Stomach (tissue), 4 donors: ENCODE results near the gene ABHD1.

Source experiments
- EP300 ChIP-seq: sonication (generic); formaldehyde crosslinking; IDR thresholded peaks from one replicate; pipeline ENCODE4 v1.6.1; 2017; ENCODE audit warnings: antibody characterized with exemption
- POLR2A ChIP-seq, 4 donors: fragments of 450-650 bp; IDR thresholded peaks; one replicate each; pipeline ENCODE4 v1.6.1; 2016; ENCODE audit warnings: antibody characterized with exemption in 4 of 4, control low read depth in 2 of 4, mild to moderate bottlenecking in 1 of 4, moderate library complexity in 1 of 4
- POLR2AphosphoS5 ChIP-seq, 3 donors: sonication (generic); formaldehyde crosslinking; IDR thresholded peaks; one replicate each; pipeline ENCODE4 v1.6.1; 2016; ENCODE audit warnings: antibody characterized with exemption in 3 of 3
- TF ChIP-seq, protein P1 (sequence below), 7 experiments: fragments of 450-650 bp in 4 of 7; fragments of 200-600 bp in 3 of 7; sonication (generic) in 3 of 7; IDR thresholded peaks; one replicate each; pipeline ENCODE4 v1.5.1; 2016 to 2019; ENCODE audit warnings: antibody characterized with exemption in 7 of 7, control low read depth in 2 of 7, mild to moderate bottlenecking in 1 of 7

DNA sequence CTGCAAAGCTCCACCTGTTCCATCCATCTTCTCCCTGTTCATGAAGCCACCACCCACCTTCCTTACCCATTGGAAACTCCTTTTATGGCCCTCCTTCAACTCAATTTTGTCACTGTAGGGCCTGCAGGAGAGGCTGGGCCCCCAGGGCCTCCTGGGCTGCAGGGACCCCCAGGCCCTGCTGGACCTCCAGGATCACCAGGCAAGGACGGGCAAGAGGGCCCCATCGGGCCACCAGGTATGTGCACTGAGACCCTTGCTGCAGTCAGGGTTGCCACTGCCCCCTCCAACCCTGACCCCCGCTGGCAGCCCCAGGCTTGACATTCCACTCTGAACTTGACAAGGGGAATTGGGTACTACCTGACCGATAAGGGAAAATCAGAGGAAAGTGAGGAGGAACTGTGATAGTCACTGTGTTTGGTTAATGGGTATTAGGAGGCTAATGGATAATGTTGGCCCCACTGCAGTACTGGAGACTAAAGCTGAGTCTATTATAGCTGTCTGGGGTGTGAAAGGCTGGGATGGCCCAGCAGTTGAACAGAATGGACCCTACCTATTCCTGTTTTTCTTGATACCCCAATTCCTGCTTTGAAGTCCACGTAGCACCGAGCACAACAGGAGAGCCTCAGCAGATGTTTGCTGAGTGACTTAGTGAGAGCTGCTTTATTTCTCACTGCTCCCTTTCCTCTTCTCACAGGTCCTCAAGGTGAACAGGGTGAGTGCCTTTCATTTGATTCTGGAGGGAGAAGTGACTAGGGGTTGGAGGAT is 39.1 kb upstream of the ABHD1 start:
- TF ChIP-seq POLR2A (IDR thresholded peaks at IDR 0.05): no peak
- no peak for TF ChIP-seq POLR2AphosphoS5 (IDR thresholded peaks at IDR 0.05)
- TF ChIP-seq, protein P1, sequence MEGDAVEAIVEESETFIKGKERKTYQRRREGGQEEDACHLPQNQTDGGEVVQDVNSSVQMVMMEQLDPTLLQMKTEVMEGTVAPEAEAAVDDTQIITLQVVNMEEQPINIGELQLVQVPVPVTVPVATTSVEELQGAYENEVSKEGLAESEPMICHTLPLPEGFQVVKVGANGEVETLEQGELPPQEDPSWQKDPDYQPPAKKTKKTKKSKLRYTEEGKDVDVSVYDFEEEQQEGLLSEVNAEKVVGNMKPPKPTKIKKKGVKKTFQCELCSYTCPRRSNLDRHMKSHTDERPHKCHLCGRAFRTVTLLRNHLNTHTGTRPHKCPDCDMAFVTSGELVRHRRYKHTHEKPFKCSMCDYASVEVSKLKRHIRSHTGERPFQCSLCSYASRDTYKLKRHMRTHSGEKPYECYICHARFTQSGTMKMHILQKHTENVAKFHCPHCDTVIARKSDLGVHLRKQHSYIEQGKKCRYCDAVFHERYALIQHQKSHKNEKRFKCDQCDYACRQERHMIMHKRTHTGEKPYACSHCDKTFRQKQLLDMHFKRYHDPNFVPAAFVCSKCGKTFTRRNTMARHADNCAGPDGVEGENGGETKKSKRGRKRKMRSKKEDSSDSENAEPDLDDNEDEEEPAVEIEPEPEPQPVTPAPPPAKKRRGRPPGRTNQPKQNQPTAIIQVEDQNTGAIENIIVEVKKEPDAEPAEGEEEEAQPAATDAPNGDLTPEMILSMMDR (IDR thresholded peaks at IDR 0.05): no peak
- TF ChIP-seq EP300: no peak
